ENCODE data around the gene HMGXB4. TPM values are rescaled to one million over a fixed set of nuclear protein-coding genes. Genes with fewer than 3 reads are reported as not detected.

HMGXB4 gene
- total RNA-seq, 3 donors from 2014 or later (not counting 1 experiment from before 2014, with no cell fraction given), result 40.4 to 46.1 (median 40.7) TPM

GRCh38 chr22:35269630-35270029, 12.3 kb downstream of the HMGXB4 start:
- intact Hi-C loops (cut with micrococcal nuclease), result no loop called here
- H3K9me3 ChIP-seq (ENCODE audit: control insufficient read depth, insufficient read depth, low read length), result no peaks in the 10 kb centered on the region
- Mint-ChIP-seq H3K27me3 (ENCODE audit: low read depth in 2 of 2) (no peaks in the 10 kb centered on the region), H3K36me3 (peaks cover 22% of the 10 kb centered on the region), H3K27ac (no peak overlapping the region), H3K4me1 (peaks cover 6 to 16% of the 10 kb centered on the region in 2 donors), H3K4me3 (no peak overlapping the region), H3K9me3 (no peaks in the 10 kb centered on the region)
- H3K27me3 ChIP-seq (ENCODE audit: control insufficient read depth, insufficient read depth, low read length), result no peaks in the 10 kb centered on the region
- TF ChIP-seq CTCF (IDR thresholded peaks at IDR 0.05), result no peak
- H3K4me3 ChIP-seq (ENCODE audit: low read length), result no peak overlapping the region
- DNase-seq (no peak), ATAC-seq (no peak)
- H3K27ac ChIP-seq (ENCODE audit: low read length), result no peak overlapping the region
- H3K36me3 ChIP-seq (ENCODE audit: control insufficient read depth, insufficient read depth, low read length), result peaks cover 46% of the 10 kb centered on the region
- WGBS (ENCODE audit: insufficient coverage), result 98% methylated on average over 3 of the region's 3 CpGs
- no peaks in the 10 kb centered on the region for H3K4me1 ChIP-seq (ENCODE audit: control insufficient read depth, insufficient read depth, low read length)

GRCh38 chr22:35274154-35274871, 17.0 kb downstream of the HMGXB4 start:
- Histone ChIP-seq H3K4me3 (ENCODE audit: low read length) (no peak overlapping the region), H3K27ac (ENCODE audit: low read length) (no peak overlapping the region), H3K27me3 (ENCODE audit: control insufficient read depth, insufficient read depth, low read length) (no peaks in the 10 kb centered on the region), H3K4me1 (ENCODE audit: control insufficient read depth, insufficient read depth, low read length) (no peaks in the 10 kb centered on the region), H3K9me3 (ENCODE audit: control insufficient read depth, insufficient read depth, low read length) (no peaks in the 10 kb centered on the region), H3K36me3 (ENCODE audit: control insufficient read depth, insufficient read depth, low read length) (peaks cover 12% of the 10 kb centered on the region)
- intact Hi-C loops (cut with micrococcal nuclease), result no loop called here
- peaks cover 0 to 18% of the 10 kb centered on the region in 2 donors for H3K4me1 Mint-ChIP-seq
- ATAC-seq (no peak), DNase-seq (peak in 1 of 2 donors; percentile 24)
- no peaks in the 10 kb centered on the region for H3K27me3 Mint-ChIP-seq (ENCODE audit: low read depth in 2 of 2)
- no peaks in the 10 kb centered on the region for H3K9me3 Mint-ChIP-seq
- WGBS (ENCODE audit: insufficient coverage), result 91% methylated on average over 7 of the region's 8 CpGs
- TF ChIP-seq CTCF (IDR thresholded peaks at IDR 0.05), result no peak
- H3K27ac Mint-ChIP-seq, result no peak overlapping the region
- H3K36me3 Mint-ChIP-seq, result no peaks in the 10 kb centered on the region
- no peak overlapping the region for H3K4me3 Mint-ChIP-seq

GRCh38 chr22:35275580-35275979, 18.3 kb downstream of the HMGXB4 start:
- no peaks in the 10 kb centered on the region for H3K9me3 ChIP-seq (ENCODE audit: control insufficient read depth, insufficient read depth, low read length)
- no peak for TF ChIP-seq CTCF (IDR thresholded peaks at IDR 0.05)
- Mint-ChIP-seq H3K27ac (no peak overlapping the region), H3K9me3 (no peaks in the 10 kb centered on the region), H3K4me3 (no peak overlapping the region), H3K4me1 (peaks cover 0 to 15% of the 10 kb centered on the region in 2 donors), H3K27me3 (ENCODE audit: low read depth in 2 of 2) (no peaks in the 10 kb centered on the region), H3K36me3 (no peaks in the 10 kb centered on the region)
- ATAC-seq (no peak), DNase-seq (no peak)
- intact Hi-C loops (cut with micrococcal nuclease), result no loop called here
- no peak overlapping the region for H3K4me3 ChIP-seq (ENCODE audit: low read length)
- H3K4me1 ChIP-seq (ENCODE audit: control insufficient read depth, insufficient read depth, low read length), result no peaks in the 10 kb centered on the region
- no peaks in the 10 kb centered on the region for H3K27me3 ChIP-seq (ENCODE audit: control insufficient read depth, insufficient read depth, low read length)
- 92% methylated on average over 1 of the region's 1 CpG for WGBS (ENCODE audit: insufficient coverage)
- no peak overlapping the region for H3K27ac ChIP-seq (ENCODE audit: low read length)
- H3K36me3 ChIP-seq (ENCODE audit: control insufficient read depth, insufficient read depth, low read length), result peaks cover 5% of the 10 kb centered on the region

- Histone ChIP-seq H3K36me3 (ENCODE audit: control insufficient read depth, insufficient read depth, low read length) (peaks cover 7% of the 10 kb centered on the region), H3K27me3 (ENCODE audit: control insufficient read depth, insufficient read depth, low read length) (no peaks in the 10 kb centered on the region), H3K9me3 (ENCODE audit: control insufficient read depth, insufficient read depth, low read length) (no peaks in the 10 kb centered on the region), H3K27ac (ENCODE audit: low read length) (no peak overlapping the region), H3K4me1 (ENCODE audit: control insufficient read depth, insufficient read depth, low read length) (no peaks in the 10 kb centered on the region), H3K4me3 (ENCODE audit: low read length) (no peak overlapping the region)
- intact Hi-C loops (cut with micrococcal nuclease), result no loop called here
- TF ChIP-seq CTCF (IDR thresholded peaks at IDR 0.05), result no peak
- H3K27me3 Mint-ChIP-seq (ENCODE audit: low read depth in 2 of 2), result no peaks in the 10 kb centered on the region
- H3K36me3 Mint-ChIP-seq, result no peaks in the 10 kb centered on the region
- no peak for ATAC-seq
- DNase-seq, result no peak
- H3K4me1 Mint-ChIP-seq, result peaks cover 0 to 18% of the 10 kb centered on the region in 2 donors
- no peak overlapping the region for H3K4me3 Mint-ChIP-seq
- WGBS (ENCODE audit: insufficient coverage), result 94% methylated on average over 2 of the region's 4 CpGs
- H3K27ac Mint-ChIP-seq, result no peak overlapping the region
- no peaks in the 10 kb centered on the region for H3K9me3 Mint-ChIP-seq
These were observed 18.7 kb downstream of the HMGXB4 start for GRCh38 chr22:35276019-35276418.
